Measurements from ENCODE around the gene TNRC6C. TPM values are rescaled to one million over a fixed set of nuclear protein-coding genes. Genes with fewer than 3 reads are reported as not detected.

The TNRC6C gene
- total and polyA plus RNA-seq, 2 of the 13 experiments (the other 11 are each of a cell fraction or from before 2014, with no cell fraction given) = 0.66 to 4.9 TPM

DNA sequence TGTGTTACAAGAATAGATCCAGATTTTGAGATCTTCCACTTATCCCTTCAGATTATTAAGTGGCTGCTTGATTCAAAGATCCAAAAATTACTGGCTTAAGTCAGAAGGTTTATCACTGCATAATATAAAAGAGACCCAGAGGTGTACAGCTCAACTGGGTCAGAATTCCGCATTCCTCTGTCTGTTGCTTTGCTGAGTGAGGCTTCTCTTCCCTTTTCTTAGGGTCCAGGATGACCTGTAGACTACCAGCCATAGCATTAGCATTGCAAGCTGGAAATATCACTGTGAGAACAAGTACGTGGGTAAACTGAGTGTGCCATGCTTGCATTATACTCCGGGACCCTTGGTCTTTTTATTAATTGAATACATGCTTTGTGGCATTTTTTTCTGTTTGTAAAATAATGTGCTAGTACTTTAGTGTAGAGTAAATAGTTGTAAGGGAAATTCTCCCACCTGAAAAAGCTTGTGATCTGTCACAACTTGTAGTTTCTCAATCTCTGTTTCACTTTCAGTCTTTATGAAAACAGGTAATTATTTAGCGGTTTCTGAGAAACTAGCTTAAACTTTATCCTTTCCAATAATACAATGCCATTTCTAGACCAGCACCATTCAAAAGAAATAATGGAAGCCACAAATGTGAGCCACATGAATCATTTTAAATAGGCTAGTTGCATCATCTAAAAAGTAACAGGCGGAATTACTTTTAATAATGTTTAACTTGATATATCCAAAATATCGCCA is 61.6 kb downstream of the TNRC6C start:
- whole genome bisulfite sequencing (ENCODE audit: low lambda C conversion rate) = 91% methylated on average over 6 of the region's 6 CpGs
- Histone ChIP-seq H3K27ac (ENCODE audit: extremely low read length, insufficient read depth, low read length) (no peak overlapping the region), H3K9ac (ENCODE audit: insufficient read depth, low read depth, low read length) (no peak overlapping the region), H3K9me3 (ENCODE audit: low read length) (no peaks in the 10 kb centered on the region), H3K79me2 (ENCODE audit: insufficient read depth, low read length) (no peaks in the 10 kb centered on the region), H3K4me1 (ENCODE audit: insufficient read depth, low read length) (no peaks in the 10 kb centered on the region), H2AFZ (ENCODE audit: low read length) (no peak overlapping the region), H3K4me3 (replicated peaks in 1 of 3; ENCODE audit: insufficient read depth in 1 of 3, low read depth in 2 of 3, low read length in 3 of 3) (no peak overlapping the region), H3K4me2 (ENCODE audit: low read depth, low read length) (no peak overlapping the region), H4K20me1 (ENCODE audit: insufficient read depth, low read length) (no peaks in the 10 kb centered on the region), H3K27me3 (ENCODE audit: control insufficient read depth in 1 of 2, insufficient read depth in 2 of 2, low read length in 2 of 2) (no peaks in the 10 kb centered on the region), H3K36me3 (replicated peaks in 1 of 2; ENCODE audit: control insufficient read depth in 1 of 2, insufficient read depth in 2 of 2, low read length in 2 of 2) (no peaks in the 10 kb centered on the region)
- CTCF ChIA-PET (ENCODE audit: low intra/inter-chr PET ratio, low total read pairs) = interaction anchor here (1.3 kb wide), 1 partner anchor 231 kb away, joined by 3 read pairs; no protein-coding TSS in a partner anchor
- POLR2A ChIA-PET = no interaction called here
- in situ Hi-C loops (cut with HindIII; ENCODE audit: extremely low pct_ligation_motif_present, low pct_unique_long_range_greater_than_20kb) (no loop called here), intact Hi-C loops (cut with micrococcal nuclease; ENCODE audit: unreplicated experiment) (loop anchor here (10.0 kb wide), 1 partner anchor 475 kb away; no protein-coding TSS in a partner anchor)
- no peak for ATAC-seq
- no peak for DNase-seq (ENCODE audit: low spot score)
- no peak for FAIRE-seq
- no TSS peak for BruUV-seq (replicated peaks)
- no peak for TF ChIP-seq ZNF883 (CRISPR knock-in tag; IDR thresholded peaks at IDR 0.05; ENCODE audit: not compliant biosample characterization)
- TF ChIP-seq KAT8 (CRISPR knock-in tag; IDR thresholded peaks at IDR 0.05) = no peak
- TF ChIP-seq, protein P1, sequence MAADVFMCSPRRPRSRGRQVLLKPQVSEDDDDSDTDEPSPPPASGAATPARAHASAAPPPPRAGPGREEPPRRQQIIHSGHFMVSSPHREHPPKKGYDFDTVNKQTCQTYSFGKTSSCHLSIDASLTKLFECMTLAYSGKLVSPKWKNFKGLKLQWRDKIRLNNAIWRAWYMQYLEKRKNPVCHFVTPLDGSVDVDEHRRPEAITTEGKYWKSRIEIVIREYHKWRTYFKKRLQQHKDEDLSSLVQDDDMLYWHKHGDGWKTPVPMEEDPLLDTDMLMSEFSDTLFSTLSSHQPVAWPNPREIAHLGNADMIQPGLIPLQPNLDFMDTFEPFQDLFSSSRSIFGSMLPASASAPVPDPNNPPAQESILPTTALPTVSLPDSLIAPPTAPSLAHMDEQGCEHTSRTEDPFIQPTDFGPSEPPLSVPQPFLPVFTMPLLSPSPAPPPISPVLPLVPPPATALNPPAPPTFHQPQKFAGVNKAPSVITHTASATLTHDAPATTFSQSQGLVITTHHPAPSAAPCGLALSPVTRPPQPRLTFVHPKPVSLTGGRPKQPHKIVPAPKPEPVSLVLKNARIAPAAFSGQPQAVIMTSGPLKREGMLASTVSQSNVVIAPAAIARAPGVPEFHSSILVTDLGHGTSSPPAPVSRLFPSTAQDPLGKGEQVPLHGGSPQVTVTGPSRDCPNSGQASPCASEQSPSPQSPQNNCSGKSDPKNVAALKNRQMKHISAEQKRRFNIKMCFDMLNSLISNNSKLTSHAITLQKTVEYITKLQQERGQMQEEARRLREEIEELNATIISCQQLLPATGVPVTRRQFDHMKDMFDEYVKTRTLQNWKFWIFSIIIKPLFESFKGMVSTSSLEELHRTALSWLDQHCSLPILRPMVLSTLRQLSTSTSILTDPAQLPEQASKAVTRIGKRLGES (CRISPR knock-in tag; IDR thresholded peaks at IDR 0.05; ENCODE audit: borderline replicate concordance) = no peak
- no peak for TF ChIP-seq KLF9 (CRISPR knock-in tag; IDR thresholded peaks at IDR 0.05; ENCODE audit: low read depth)

DNA sequence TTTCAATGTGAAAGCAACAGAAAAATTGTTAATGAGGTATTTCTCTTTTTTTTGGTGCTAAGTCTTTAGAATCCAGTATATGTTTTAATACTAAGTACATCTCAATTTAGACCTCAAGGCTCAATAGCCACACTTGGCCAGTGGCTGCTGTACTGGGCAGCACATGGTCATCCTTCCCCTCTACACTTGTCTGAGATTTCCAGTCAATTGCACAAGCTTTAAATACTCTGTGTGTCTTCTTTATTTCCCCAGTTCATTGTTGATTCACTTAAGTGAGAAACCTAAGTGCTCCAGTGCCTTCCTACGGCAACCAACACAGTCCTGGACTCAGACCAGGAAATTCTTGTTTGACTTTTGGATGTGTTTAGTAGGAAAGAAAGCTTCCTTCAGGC is 62.2 kb downstream of the TNRC6C start:
- in situ Hi-C loops (cut with HindIII; ENCODE audit: extremely low pct_ligation_motif_present, low pct_unique_long_range_greater_than_20kb) (no loop called here), intact Hi-C loops (cut with micrococcal nuclease; ENCODE audit: unreplicated experiment) (no loop called here)
- DNase-seq (ENCODE audit: low spot score) = no peak
- no peaks in the 10 kb centered on the region for H4K20me1 ChIP-seq (ENCODE audit: insufficient read depth, low read length)
- H3K9ac ChIP-seq (ENCODE audit: insufficient read depth, low read depth, low read length) = no peak overlapping the region
- no TSS peak for BruUV-seq (replicated peaks)
- no peaks in the 10 kb centered on the region for H3K9me3 ChIP-seq (ENCODE audit: low read length)
- no peak overlapping the region for H3K4me2 ChIP-seq (ENCODE audit: low read depth, low read length)
- no peak overlapping the region for H3K27ac ChIP-seq (ENCODE audit: extremely low read length, insufficient read depth, low read length)
- H3K4me1 ChIP-seq (ENCODE audit: insufficient read depth, low read length) = no peaks in the 10 kb centered on the region
- ChIA-PET POLR2A (no interaction called here), CTCF (ENCODE audit: low intra/inter-chr PET ratio, low total read pairs) (no interaction called here)
- no peak for FAIRE-seq
- no peaks in the 10 kb centered on the region for H3K79me2 ChIP-seq (ENCODE audit: insufficient read depth, low read length)
- H3K27me3 ChIP-seq (ENCODE audit: control insufficient read depth in 1 of 2, insufficient read depth in 2 of 2, low read length in 2 of 2) = no peaks in the 10 kb centered on the region
- H3K4me3 ChIP-seq (replicated peaks in 1 of 3; ENCODE audit: insufficient read depth in 1 of 3, low read depth in 2 of 3, low read length in 3 of 3) = no peak overlapping the region
- no peaks in the 10 kb centered on the region for H3K36me3 ChIP-seq (replicated peaks in 1 of 2; ENCODE audit: control insufficient read depth in 1 of 2, insufficient read depth in 2 of 2, low read length in 2 of 2)
- WGBS (ENCODE audit: low lambda C conversion rate) = 95% methylated on average over 1 of the region's 1 CpG
- H2AFZ ChIP-seq (ENCODE audit: low read length) = no peak overlapping the region
- ATAC-seq = no peak
- TF ChIP-seq ZNF883 (CRISPR knock-in tag; IDR thresholded peaks at IDR 0.05; ENCODE audit: not compliant biosample characterization) (no peak), ISX (CRISPR knock-in tag; conservative IDR thresholded peaks at IDR 0.05) (no peak), ZNF510 (CRISPR knock-in tag; IDR thresholded peaks at IDR 0.05; ENCODE audit: low read depth) (no peak), ZNF577 (CRISPR knock-in tag; IDR thresholded peaks at IDR 0.05; ENCODE audit: borderline replicate concordance, low read depth) (no peak), ZSCAN20 (CRISPR knock-in tag; IDR thresholded peaks at IDR 0.05; ENCODE audit: borderline replicate concordance) (no peak), ETV5 (CRISPR knock-in tag; IDR thresholded peaks at IDR 0.05; ENCODE audit: borderline replicate concordance) (no peak)
- TF ChIP-seq, protein P2, sequence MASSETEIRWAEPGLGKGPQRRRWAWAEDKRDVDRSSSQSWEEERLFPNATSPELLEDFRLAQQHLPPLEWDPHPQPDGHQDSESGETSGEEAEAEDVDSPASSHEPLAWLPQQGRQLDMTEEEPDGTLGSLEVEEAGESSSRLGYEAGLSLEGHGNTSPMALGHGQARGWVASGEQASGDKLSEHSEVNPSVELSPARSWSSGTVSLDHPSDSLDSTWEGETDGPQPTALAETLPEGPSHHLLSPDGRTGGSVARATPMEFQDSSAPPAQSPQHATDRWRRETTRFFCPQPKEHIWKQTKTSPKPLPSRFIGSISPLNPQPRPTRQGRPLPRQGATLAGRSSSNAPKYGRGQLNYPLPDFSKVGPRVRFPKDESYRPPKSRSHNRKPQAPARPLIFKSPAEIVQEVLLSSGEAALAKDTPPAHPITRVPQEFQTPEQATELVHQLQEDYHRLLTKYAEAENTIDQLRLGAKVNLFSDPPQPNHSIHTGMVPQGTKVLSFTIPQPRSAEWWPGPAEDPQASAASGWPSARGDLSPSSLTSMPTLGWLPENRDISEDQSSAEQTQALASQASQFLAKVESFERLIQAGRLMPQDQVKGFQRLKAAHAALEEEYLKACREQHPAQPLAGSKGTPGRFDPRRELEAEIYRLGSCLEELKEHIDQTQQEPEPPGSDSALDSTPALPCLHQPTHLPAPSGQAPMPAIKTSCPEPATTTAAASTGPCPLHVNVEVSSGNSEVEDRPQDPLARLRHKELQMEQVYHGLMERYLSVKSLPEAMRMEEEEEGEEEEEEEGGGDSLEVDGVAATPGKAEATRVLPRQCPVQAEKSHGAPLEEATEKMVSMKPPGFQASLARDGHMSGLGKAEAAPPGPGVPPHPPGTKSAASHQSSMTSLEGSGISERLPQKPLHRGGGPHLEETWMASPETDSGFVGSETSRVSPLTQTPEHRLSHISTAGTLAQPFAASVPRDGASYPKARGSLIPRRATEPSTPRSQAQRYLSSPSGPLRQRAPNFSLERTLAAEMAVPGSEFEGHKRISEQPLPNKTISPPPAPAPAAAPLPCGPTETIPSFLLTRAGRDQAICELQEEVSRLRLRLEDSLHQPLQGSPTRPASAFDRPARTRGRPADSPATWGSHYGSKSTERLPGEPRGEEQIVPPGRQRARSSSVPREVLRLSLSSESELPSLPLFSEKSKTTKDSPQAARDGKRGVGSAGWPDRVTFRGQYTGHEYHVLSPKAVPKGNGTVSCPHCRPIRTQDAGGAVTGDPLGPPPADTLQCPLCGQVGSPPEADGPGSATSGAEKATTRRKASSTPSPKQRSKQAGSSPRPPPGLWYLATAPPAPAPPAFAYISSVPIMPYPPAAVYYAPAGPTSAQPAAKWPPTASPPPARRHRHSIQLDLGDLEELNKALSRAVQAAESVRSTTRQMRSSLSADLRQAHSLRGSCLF (CRISPR knock-in tag; IDR thresholded peaks at IDR 0.05; ENCODE audit: borderline replicate concordance) = no peak
